NCI-H2107 treated with DMSO at 0.1 percent for 48 hours (cell line): ENCODE measurements around the gene MYL4.
"Not testable (repeated sequence)": the region's sequence is repeated elsewhere in the genome, so short reads cannot be mapped to it uniquely, and the experiment has no call there.

ENCODE experiments used
- DNase-seq: peaks from one replicate; lab custom pipeline; 2025; ENCODE audit not compliant: unreplicated experiment; lab: John Stamatoyannopoulos, UW

Gene MYL4

DNA sequence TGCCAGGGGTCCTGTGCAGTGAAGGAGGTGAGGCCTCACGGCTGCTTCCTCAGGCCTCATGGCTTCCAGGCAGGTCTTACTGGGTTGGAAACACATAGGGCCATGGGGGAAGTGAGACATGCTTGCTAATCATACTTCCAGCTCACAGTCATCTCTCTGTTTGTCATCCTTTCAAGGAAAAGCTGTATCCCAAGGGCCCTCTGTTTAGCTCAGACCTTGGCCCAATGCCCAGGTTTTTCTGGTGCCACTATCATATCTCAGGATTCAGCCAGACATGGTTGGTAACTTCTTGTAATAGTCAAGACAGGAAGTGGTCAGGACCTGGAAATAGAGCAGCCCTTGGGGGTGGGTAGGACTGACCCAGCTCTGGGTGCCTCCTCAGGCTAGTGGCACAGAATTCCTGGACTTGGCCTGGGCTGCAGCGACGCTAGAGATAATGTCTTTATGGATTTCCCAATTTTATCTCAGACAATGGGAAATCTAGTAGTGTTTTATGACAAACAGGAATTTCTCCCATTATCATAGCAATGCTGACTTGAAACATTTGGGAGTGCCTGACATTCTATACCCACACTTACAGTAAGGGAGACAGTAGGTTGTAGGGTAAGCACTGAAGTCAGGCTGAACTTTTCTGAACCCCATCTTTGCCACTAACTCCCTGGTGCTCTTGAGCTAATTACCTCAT is 31.0 kb downstream of the MYL4 start:
- no peak for DNase-seq

DNA sequence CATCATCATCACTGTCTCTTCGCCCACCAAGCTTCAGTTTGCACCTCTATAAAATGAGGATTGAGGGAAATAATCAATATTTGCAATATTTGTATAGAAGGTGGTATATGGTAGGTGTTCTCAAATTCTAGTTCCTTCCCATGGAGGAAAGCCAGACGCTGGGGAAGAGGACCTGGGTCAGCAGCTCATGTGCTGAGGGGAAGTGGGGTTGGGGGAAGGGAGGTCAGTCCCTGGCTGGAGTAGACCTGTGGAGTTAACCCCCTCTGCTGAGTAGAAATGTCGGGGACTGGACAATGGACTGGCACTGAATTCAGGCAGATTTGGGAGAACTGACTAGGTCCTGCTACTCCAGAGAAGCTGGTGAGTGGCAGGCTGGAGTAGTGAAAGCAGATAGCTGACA is 31.7 kb downstream of the MYL4 start:
- DNase-seq: no peak

- no peak for DNase-seq
Measured at GRCh38 chr17:47242648-47243047, 33.5 kb downstream of the MYL4 start.

GRCh38 chr17:47243737-47244598 is 34.8 kb downstream of the MYL4 start:
- DNase-seq: no peak

DNA sequence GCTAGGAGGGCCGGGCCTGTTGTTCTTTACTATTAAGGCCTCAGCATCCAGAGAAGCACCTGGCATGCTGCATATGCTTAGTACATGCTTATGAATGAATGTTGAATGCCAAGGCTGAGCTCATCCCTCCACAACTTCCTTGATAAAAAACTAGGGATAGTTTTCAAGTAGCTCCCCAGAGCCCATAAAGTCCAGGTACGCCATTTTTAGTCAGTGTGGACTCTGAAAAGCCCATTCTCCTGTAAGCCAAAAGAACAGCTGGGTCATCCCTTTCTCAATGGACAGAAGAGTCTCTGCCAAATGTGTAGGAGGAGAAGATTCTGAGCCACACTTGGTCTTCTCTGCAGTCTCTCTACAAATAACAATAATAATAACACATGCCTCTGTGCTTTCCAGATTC is 35.5 kb downstream of the MYL4 start:
- no peak for DNase-seq

- DNase-seq: no peak
Measured at GRCh38 chr17:47246120-47246519, 37.0 kb downstream of the MYL4 start.

DNA sequence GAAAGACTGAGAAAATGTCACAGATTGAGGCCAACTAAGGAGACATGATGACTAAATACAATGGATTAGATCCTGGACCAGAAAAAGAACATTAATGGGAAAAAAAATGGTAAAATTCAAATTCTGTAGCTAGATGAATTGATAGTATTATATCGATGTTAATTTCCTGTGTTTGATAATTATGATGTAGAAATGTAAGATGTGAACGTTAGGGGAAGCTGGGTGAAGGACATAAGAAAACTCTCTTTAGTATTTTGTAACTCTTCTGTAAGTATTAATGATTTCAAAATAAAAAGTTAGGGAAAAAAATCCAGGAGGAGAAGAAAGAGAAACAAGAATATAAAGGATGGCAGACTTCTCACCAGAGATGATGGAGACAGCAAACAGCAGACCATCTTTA is 41.7 kb downstream of the MYL4 start:
- no peak for DNase-seq

GRCh38 chr17:47251421-47251940 is 42.3 kb downstream of the MYL4 start:
- DNase-seq: no peak

GRCh38 chr17:47252209-47252608 is 43.1 kb downstream of the MYL4 start:
- no peak for DNase-seq

- no peak for DNase-seq
Measured at GRCh38 chr17:47252766-47253512, 43.8 kb downstream of the MYL4 start.

- DNase-seq: no peak
Measured at GRCh38 chr17:47253541-47254402, 44.6 kb downstream of the MYL4 start, which contains the start of gene ITGB3. TSS of gene ITGB3 (plus strand) at chr17:47253827. CDS start at chr17:47253862, 35 bp downstream.

GRCh38 chr17:47254403-47254943 is 45.3 kb downstream of the MYL4 start:
- DNase-seq: no peak

- DNase-seq: no peak
Measured at GRCh38 chr17:47257651-47258339, 48.6 kb downstream of the MYL4 start.

GRCh38 chr17:47262586-47262985 is 53.4 kb downstream of the MYL4 start:
- no peak for DNase-seq

DNA sequence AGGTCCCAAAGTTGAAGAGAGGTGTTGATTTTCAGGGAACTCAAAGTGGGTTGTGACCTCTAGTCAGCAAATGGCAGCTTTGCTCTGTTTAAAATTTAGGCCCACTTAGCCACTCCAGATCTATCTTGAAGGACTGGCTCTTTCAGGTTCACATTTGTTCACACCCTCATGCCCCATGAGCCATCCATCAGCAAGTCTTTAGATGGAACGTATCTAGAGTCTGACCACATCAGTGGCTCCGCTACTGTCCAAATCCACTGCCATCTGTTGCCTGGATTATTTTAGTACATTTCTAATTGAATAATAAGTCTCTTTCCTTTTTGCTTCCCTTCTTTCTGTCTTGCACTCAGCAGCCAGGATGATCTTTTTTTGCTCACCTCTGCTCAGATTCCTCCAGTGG is 55.0 kb downstream of the MYL4 start:
- no peak for DNase-seq

GRCh38 chr17:47265983-47266541 is 56.9 kb downstream of the MYL4 start:
- no peak for DNase-seq

DNA sequence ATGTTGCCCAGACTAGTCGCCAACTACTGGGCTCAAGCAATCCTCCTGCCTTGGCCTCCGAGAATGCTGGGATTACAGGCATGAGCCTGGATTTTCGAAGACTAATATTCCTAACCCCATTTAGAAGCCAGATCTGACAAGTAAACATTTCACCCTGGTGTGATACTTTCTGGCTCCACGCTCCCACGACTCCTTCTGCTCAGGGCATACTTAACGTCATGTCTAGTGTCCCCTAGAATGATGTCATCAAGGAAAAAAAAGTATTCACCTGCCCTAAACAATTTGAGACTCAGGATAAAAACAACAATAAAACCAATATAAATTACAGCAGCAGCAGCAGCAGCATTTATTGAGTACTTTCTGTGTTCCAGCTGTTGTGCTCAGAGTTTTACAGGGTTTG is 57.6 kb downstream of the MYL4 start:
- DNase-seq: no peak

DNA sequence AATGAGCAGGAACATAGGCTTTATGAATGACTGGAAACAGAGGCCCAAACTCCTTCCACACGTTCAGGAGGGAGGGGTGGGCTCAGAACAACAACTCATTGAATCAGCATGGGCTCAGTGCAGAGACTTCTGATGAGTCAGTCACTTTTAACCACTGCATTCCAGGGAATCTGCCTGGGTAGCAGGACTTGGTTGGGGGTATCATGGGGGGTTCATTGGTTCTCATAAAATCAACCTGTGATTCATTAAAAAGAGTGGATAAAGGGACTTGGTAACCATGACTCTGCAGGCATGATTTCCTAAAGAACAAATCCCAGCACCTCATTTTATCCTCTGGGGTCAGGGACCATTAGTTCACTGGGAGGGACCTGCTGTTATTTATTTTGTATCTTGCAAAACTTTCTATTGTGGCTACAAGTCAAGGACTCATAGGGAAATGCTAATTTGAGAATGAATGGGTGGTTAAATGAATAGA is 58.2 kb downstream of the MYL4 start:
- no peak for DNase-seq

DNA sequence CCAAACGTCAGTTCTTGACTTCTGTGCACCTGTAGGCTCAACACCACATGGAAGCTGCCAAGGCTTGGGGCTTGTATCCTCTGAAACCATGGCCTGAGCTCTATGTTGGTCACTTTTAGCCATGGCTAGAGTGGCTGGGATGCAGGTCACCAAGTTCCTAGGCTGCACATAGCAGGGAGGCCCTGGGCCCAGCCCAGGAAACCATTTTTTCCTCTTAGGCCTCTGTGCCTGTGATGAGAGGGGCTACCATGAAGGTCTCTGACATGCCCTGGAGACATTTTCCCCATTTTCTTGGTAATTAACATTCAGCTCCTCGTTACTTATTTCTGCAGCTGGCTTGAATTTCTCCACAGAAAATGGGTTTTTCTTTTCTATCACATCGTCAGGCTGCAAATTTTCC is 59.8 kb downstream of the MYL4 start:
- DNase-seq: not testable (repeated sequence)
